Measurements from ENCODE around the gene TICRR.

DNA sequence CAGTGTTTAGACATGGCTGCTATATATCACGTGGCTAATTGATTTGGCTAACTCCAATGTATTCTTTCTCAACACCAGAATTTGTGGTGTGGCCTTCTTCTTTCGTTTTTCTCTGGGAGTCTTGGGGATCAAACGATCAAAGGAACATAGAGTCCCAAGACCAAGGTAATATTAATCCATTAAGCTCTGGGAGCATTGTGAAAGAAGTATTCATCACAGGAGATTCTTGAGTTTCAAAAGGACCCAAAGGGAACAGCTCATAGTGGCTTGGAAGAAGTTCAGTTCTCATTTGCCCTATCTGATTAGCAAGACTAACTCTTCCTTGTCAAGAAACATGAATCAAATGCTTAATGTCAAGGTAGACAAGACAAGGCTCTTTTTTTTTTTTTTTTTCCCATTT, 32.9 kb upstream of the TICRR start:
- no peak for TF ChIP-seq POLR2A (IDR thresholded peaks at IDR 0.05)
- TF ChIP-seq, protein P1, sequence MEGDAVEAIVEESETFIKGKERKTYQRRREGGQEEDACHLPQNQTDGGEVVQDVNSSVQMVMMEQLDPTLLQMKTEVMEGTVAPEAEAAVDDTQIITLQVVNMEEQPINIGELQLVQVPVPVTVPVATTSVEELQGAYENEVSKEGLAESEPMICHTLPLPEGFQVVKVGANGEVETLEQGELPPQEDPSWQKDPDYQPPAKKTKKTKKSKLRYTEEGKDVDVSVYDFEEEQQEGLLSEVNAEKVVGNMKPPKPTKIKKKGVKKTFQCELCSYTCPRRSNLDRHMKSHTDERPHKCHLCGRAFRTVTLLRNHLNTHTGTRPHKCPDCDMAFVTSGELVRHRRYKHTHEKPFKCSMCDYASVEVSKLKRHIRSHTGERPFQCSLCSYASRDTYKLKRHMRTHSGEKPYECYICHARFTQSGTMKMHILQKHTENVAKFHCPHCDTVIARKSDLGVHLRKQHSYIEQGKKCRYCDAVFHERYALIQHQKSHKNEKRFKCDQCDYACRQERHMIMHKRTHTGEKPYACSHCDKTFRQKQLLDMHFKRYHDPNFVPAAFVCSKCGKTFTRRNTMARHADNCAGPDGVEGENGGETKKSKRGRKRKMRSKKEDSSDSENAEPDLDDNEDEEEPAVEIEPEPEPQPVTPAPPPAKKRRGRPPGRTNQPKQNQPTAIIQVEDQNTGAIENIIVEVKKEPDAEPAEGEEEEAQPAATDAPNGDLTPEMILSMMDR (IDR thresholded peaks at IDR 0.05) = no peak
- TF ChIP-seq EP300 (IDR thresholded peaks at IDR 0.05) = no peak

All from tibial nerve (tissue), 4 donors.